ENCODE results near the gene PLA2G4D. TPM values are rescaled to one million over a fixed set of nuclear protein-coding genes. Genes with fewer than 3 reads are reported as not detected.

The PLA2G4D gene
- total RNA-seq, 2 donors from 2014 or later, result not detected

GRCh38 chr15:42131006-42131405 lies 36.6 kb upstream of the PLA2G4D start:
- ATAC-seq (no peak), DNase-seq (no peak)
- intact Hi-C loops (cut with DNase I), result no loop called here

GRCh38 chr15:42130246-42130986 lies 36.1 kb upstream of the PLA2G4D start:
- no peak for ATAC-seq
- DNase-seq, result no peak
- intact Hi-C loops (cut with DNase I), result no loop called here

GRCh38 chr15:42129364-42129763 lies 35.0 kb upstream of the PLA2G4D start:
- intact Hi-C loops (cut with DNase I), result no loop called here
- ATAC-seq (no peak), DNase-seq (no peak)

GRCh38 chr15:42128476-42128875 lies 34.1 kb upstream of the PLA2G4D start:
- intact Hi-C loops (cut with DNase I), result no loop called here
- ATAC-seq (no peak), DNase-seq (no peak)

- intact Hi-C loops (cut with DNase I), result no loop called here
- DNase-seq (no peak), ATAC-seq (no peak)
These were observed 29.2 kb upstream of the PLA2G4D start for GRCh38 chr15:42123546-42123945.

GRCh38 chr15:42121682-42122081 lies 27.3 kb upstream of the PLA2G4D start:
- ATAC-seq (peak; percentile 19 to 73), DNase-seq (no peak)
- intact Hi-C loops (cut with DNase I), result no loop called here

- ATAC-seq (no peak), DNase-seq (no peak)
- intact Hi-C loops (cut with DNase I), result no loop called here
These were observed 26.7 kb upstream of the PLA2G4D start for GRCh38 chr15:42121021-42121420.

- DNase-seq (no peak), ATAC-seq (no peak)
- intact Hi-C loops (cut with DNase I), result no loop called here
These were observed 25.9 kb upstream of the PLA2G4D start for GRCh38 chr15:42120285-42120684.

- intact Hi-C loops (cut with DNase I), result no loop called here
These were observed 25.0 kb upstream of the PLA2G4D start for GRCh38 chr15:42119446-42119760.

GRCh38 chr15:42118650-42119445 lies 24.5 kb upstream of the PLA2G4D start:
- peak in 1 of 2 donors; percentile 40 for ATAC-seq
- intact Hi-C loops (cut with DNase I), result no loop called here
- DNase-seq, result no peak

More at GRCh38 chr15:42119446-42119760, 25.0 kb upstream of the PLA2G4D start:
- ATAC-seq, result no peak
- no peak for DNase-seq

- DNase-seq, result no peak
- intact Hi-C loops (cut with DNase I), result no loop called here
- ATAC-seq, result no peak
These were observed 17.6 kb upstream of the PLA2G4D start for GRCh38 chr15:42111924-42112323.

GRCh38 chr15:42110367-42110766 lies 16.0 kb upstream of the PLA2G4D start:
- DNase-seq (no peak), ATAC-seq (no peak)
- intact Hi-C loops (cut with DNase I), result no loop called here

GRCh38 chr15:42108806-42109205 lies 14.4 kb upstream of the PLA2G4D start:
- ATAC-seq, result no peak
- no peak for DNase-seq
- intact Hi-C loops (cut with DNase I), result no loop called here

- no peak for ATAC-seq
- DNase-seq, result no peak
- intact Hi-C loops (cut with DNase I), result no loop called here
These were observed 13.8 kb upstream of the PLA2G4D start for GRCh38 chr15:42108189-42108588.

GRCh38 chr15:42107473-42107872 lies 13.1 kb upstream of the PLA2G4D start:
- ATAC-seq, result no peak

GRCh38 chr15:42106288-42106687 lies 11.9 kb upstream of the PLA2G4D start:
- intact Hi-C loops (cut with DNase I), result no loop called here

More at GRCh38 chr15:42107473-42107872, 13.1 kb upstream of the PLA2G4D start:
- no peak for DNase-seq
- intact Hi-C loops (cut with DNase I), result no loop called here

GRCh38 chr15:42104095-42104891 lies 9.9 kb upstream of the PLA2G4D start:
- no peak for ATAC-seq
- no peak for DNase-seq
- intact Hi-C loops (cut with DNase I), result no loop called here

More at GRCh38 chr15:42106288-42106687, 11.9 kb upstream of the PLA2G4D start:
- ATAC-seq (no peak), DNase-seq (no peak)

- intact Hi-C loops (cut with DNase I), result no loop called here
- DNase-seq (no peak), ATAC-seq (peak in 1 of 2 donors; percentile 47)
These were observed 8.4 kb upstream of the PLA2G4D start for GRCh38 chr15:42102646-42103235.

GRCh38 chr15:42101861-42102260 lies 7.5 kb upstream of the PLA2G4D start:
- no peak for ATAC-seq
- intact Hi-C loops (cut with DNase I), result no loop called here
- no peak for DNase-seq

Measured in left cardiac atrium (tissue), 4 donors.